IMR-90 (cell line): ENCODE measurements around the gene NLGN1. TPM values are rescaled to one million over a fixed set of nuclear protein-coding genes. Genes with fewer than 3 reads are reported as not detected.

ENCODE experiments used
- ATAC-seq: fragments of 200-7000 bp; cut with Tn5 transposase; 2 replicates; pipeline ENCODE4 v1.9.1; 2020; ENCODE audit warnings: low read depth, mild to moderate bottlenecking, moderate library complexity
- BruUV-seq: library from RNA; stranded (reverse); fragments of 400-500 nt; replicated peaks from 2 replicates; lab custom pipeline; 2021; lab: Mats Ljungman, UMichigan
- CTCF ChIA-PET: fragments of 300-600 bp; formaldehyde crosslinking; extraction: SDS; loops from one replicate; lab custom pipeline; 2021; ENCODE audit warnings: antibody characterized with exemption; lab: Yijun Ruan, JAX
- POLR2A ChIA-PET: fragments of 300-600 bp; sonication (Branson Sonifier 250); formaldehyde crosslinking; loops from one replicate; lab custom pipeline; 2022; ENCODE audit warnings: antibody characterized with exemption; ENCODE audit not compliant: unreplicated experiment; lab: Charles Lee
- DNase-seq: peaks from one replicate; pipeline ENCODE4 v3.0.0; 2013
- H2AFZ ChIP-seq: replicated peaks from 2 replicates; pipeline ENCODE3; 2013; ENCODE audit warnings: low read length, mild to moderate bottlenecking; ENCODE audit not compliant: poor library complexity
- H2AK5ac ChIP-seq: 2 replicates; pipeline ENCODE4 v1.6.1; 2013; ENCODE audit warnings: low read depth, low read length, inconsistent platforms
- H2AK9ac ChIP-seq: replicated peaks from 2 replicates; pipeline ENCODE3; 2013; ENCODE audit warnings: mild to moderate bottlenecking, low read depth, low read length, moderate library complexity; ENCODE audit not compliant: poor library complexity
- H2BK120ac ChIP-seq: 2 replicates; pipeline ENCODE4 v1.6.1; 2013; ENCODE audit warnings: low read depth, low read length, inconsistent platforms
- H2BK15ac ChIP-seq: 3 replicates; pipeline ENCODE4 v1.6.1; 2013; ENCODE audit warnings: low read depth, low read length, inconsistent platforms
- H2BK20ac ChIP-seq: 2 replicates; pipeline ENCODE4 v1.6.1; 2013; ENCODE audit warnings: low read depth, mild to moderate bottlenecking, inconsistent platforms, low read length, moderate library complexity
- H2BK5ac ChIP-seq: 2 replicates; pipeline ENCODE4 v1.6.1; 2013; ENCODE audit warnings: mild to moderate bottlenecking, low read depth, low read length, inconsistent platforms; ENCODE audit not compliant: poor library complexity, severe bottlenecking
- H3K14ac ChIP-seq: replicated peaks from 2 replicates; pipeline ENCODE4 v1.6.1; 2013; ENCODE audit warnings: low read depth, low read length, inconsistent platforms
- H3K18ac ChIP-seq: 2 replicates; pipeline ENCODE4 v1.6.1; 2013; ENCODE audit warnings: low read depth, low read length, control low read depth
- H3K23ac ChIP-seq: 2 replicates; pipeline ENCODE4 v1.6.1; 2013; ENCODE audit warnings: low read depth, low read length, inconsistent platforms
- H3K27ac ChIP-seq: 2 replicates; pipeline ENCODE4 v1.5.1; 2013; ENCODE audit warnings: mild to moderate bottlenecking, control low read depth, low read length; ENCODE audit not compliant: insufficient read depth
- H3K27me3 ChIP-seq: 2 replicates; pipeline ENCODE4 v1.6.1; 2013; ENCODE audit warnings: low read length; ENCODE audit not compliant: control insufficient read depth, insufficient read depth
- H3K36me3 ChIP-seq: 2 replicates; pipeline ENCODE4 v1.6.1; 2013; ENCODE audit warnings: low read length, mixed read lengths; ENCODE audit not compliant: control insufficient read depth, insufficient read depth
- H3K4ac ChIP-seq: 2 replicates; pipeline ENCODE4 v1.6.1; 2013; ENCODE audit warnings: low read depth, low read length, inconsistent platforms
- H3K4me1 ChIP-seq: 2 replicates; pipeline ENCODE4 v1.6.1; 2013; ENCODE audit warnings: low read length, mixed read lengths; ENCODE audit not compliant: control insufficient read depth, insufficient read depth
- H3K4me2 ChIP-seq: 2 replicates; pipeline ENCODE4 v1.6.1; 2013; ENCODE audit warnings: low read depth, mild to moderate bottlenecking, control low read depth, low read length, moderate library complexity
- H3K4me3 ChIP-seq: 2 replicates; pipeline ENCODE4 v1.5.1; 2013; ENCODE audit warnings: low read depth, mild to moderate bottlenecking, control low read depth, low read length, moderate library complexity; ENCODE audit not compliant: insufficient read depth
- H3K56ac ChIP-seq: 2 replicates; pipeline ENCODE4 v1.6.1; 2013; ENCODE audit warnings: low read length, inconsistent platforms; ENCODE audit not compliant: insufficient read depth; ENCODE audit errors: extremely low read depth
- H3K79me1 ChIP-seq, 2 experiments: 2 replicates each; pipeline ENCODE4 v1.6.1; 2013; ENCODE audit warnings: low read length in 2 of 2, inconsistent platforms in 1 of 2, low read depth in 1 of 2
- H3K9ac ChIP-seq: 2 replicates; pipeline ENCODE4 v1.6.1; 2013; ENCODE audit warnings: low read depth, low read length, control low read depth
- H3K9me1 ChIP-seq: 2 replicates; pipeline ENCODE4 v1.6.1; 2013; ENCODE audit warnings: low read length, inconsistent platforms; ENCODE audit not compliant: insufficient read depth
- H3K9me3 ChIP-seq: 2 replicates; pipeline ENCODE4 v1.6.1; 2013; ENCODE audit warnings: low read length; ENCODE audit not compliant: control insufficient read depth, insufficient read depth
- H4K20me1 ChIP-seq: 2 replicates; pipeline ENCODE4 v1.6.1; 2013; ENCODE audit warnings: low read length, inconsistent platforms; ENCODE audit not compliant: insufficient read depth
- H4K5ac ChIP-seq: 2 replicates; pipeline ENCODE4 v1.6.1; 2013; ENCODE audit warnings: mild to moderate bottlenecking, low read depth, low read length, control low read depth
- H4K8ac ChIP-seq, 2 experiments: 2 replicates each; pipeline ENCODE4 v1.6.1; 2013; ENCODE audit warnings: low read depth in 2 of 2, low read length in 2 of 2, control low read depth in 1 of 2, inconsistent platforms in 1 of 2
- H4K91ac ChIP-seq: 2 replicates; pipeline ENCODE4 v1.6.1; 2013; ENCODE audit warnings: low read depth, low read length, inconsistent platforms; ENCODE audit not compliant: insufficient read depth
- BHLHE40 ChIP-seq: fragments of 150-350 bp; IDR thresholded peaks from 2 replicates; pipeline ENCODE4 v1.6.1; 2016; ENCODE audit warnings: mild to moderate bottlenecking, low read depth, low read length
- CEBPB ChIP-seq: IDR thresholded peaks from 2 replicates; pipeline ENCODE4 v1.6.1; 2012; ENCODE audit warnings: low read depth, low read length, improper control_type of control experiment
- CHD1 ChIP-seq: IDR thresholded peaks from 2 replicates; pipeline ENCODE4 v1.6.1; 2012; ENCODE audit warnings: low read depth, low read length, improper control_type of control experiment
- CTCF ChIP-seq: conservative IDR thresholded peaks from 2 replicates; pipeline ENCODE4 v1.5.1; 2012; ENCODE audit warnings: mild to moderate bottlenecking, low read depth, low read length, improper control_type of control experiment
- ELK1 ChIP-seq: fragments of 150-350 bp; IDR thresholded peaks from 2 replicates; pipeline ENCODE4 v1.6.1; 2016; ENCODE audit warnings: low read depth, mild to moderate bottlenecking, low read length, moderate library complexity, borderline replicate concordance
- FOS ChIP-seq: fragments of 150-350 bp; IDR thresholded peaks from 2 replicates; pipeline ENCODE4 v1.6.1; 2016; ENCODE audit warnings: low read depth, low read length
- MAZ ChIP-seq: IDR thresholded peaks from 2 replicates; pipeline ENCODE4 v1.6.1; 2012; ENCODE audit warnings: low read depth, mild to moderate bottlenecking, low read length, improper control_type of control experiment, moderate library complexity, borderline replicate concordance
- RAD21 ChIP-seq: IDR thresholded peaks from 2 replicates; pipeline ENCODE4 v1.6.1; 2012; ENCODE audit warnings: low read length, improper control_type of control experiment
- RCOR1 ChIP-seq: IDR thresholded peaks from 2 replicates; pipeline ENCODE4 v1.6.1; 2012; ENCODE audit warnings: mild to moderate bottlenecking, low read length, improper control_type of control experiment; ENCODE audit not compliant: insufficient replicate concordance
- SMC3 ChIP-seq: fragments of 150-350 bp; IDR thresholded peaks from 2 replicates; pipeline ENCODE4 v1.6.1; 2016; ENCODE audit warnings: low read depth, mild to moderate bottlenecking, antibody characterized with exemption, low read length, moderate library complexity
- WGBS, 2 experiments: methylation state at CpG; one replicate each; pipeline versions ENCODE4 v1.1.5 to v1.1.7; 2013; ENCODE audit warnings: missing lambda C conversion rate in 2 of 2; ENCODE audit not compliant: insufficient read length in 1 of 2; ENCODE audit errors: extremely low coverage in 2 of 2; 5-methylcytosine and 5-hydroxymethylcytosine counted together
- dilution Hi-C: fragments of 300-500 bp; cut with HindIII; formaldehyde crosslinking; loops from one replicate; pipeline ENCODE4 v1.14.3; 2018; ENCODE audit warnings: low sequenced_read_pairs; ENCODE audit not compliant: unreplicated experiment
- in situ Hi-C: fragments of 300-500 bp; cut with MboI; formaldehyde crosslinking; loops from 3 replicates; pipeline ENCODE4 v1.14.3; 2019; ENCODE audit warnings: low sequenced_read_pairs, inconsistent platforms, mixed read lengths
- intact Hi-C: fragments of 100-400 bp; cut with micrococcal nuclease; formaldehyde crosslinking; loops from 2 replicates; pipeline ENCODE4 v1.10.0; 2022
- polyA plus RNA-seq, 3 experiments: library from polyadenylated mRNA; depleted of rRNA; stranded (reverse); fragments of >200 nt; gene quantifications; 2 replicates each; pipeline ENCODE4 v1.2.3, GENCODE V29; 2012; ENCODE audit warnings: low replicate concordance in 1 of 3
- total RNA-seq: library from RNA; depleted of rRNA; stranded (reverse); fragments of >200 nt; gene quantifications from 2 replicates; pipeline ENCODE4 v1.2.3, GENCODE V29; 2012

Gene NLGN1
- total and polyA plus RNA-seq, 2 of the 4 experiments (the other 2 are of a cell fraction) = 1.8 to 12.5 TPM

GRCh38 chr3:173993299-173993698 is 595.8 kb downstream of the NLGN1 start:
- Histone ChIP-seq H3K9me1 (no peaks in the 10 kb centered on the region), H2BK15ac (no peak overlapping the region), H3K4me3 (no peak overlapping the region), H3K18ac (no peak overlapping the region), H4K8ac (no peak overlapping the region), H3K27ac (no peak overlapping the region), H3K9me3 (no peaks in the 10 kb centered on the region), H2BK120ac (no peak overlapping the region; the same call in 1 of the 2 replicates), H2BK5ac (no peak overlapping the region), H2AFZ (no peak overlapping the region), H2BK20ac (no peak overlapping the region), H3K56ac (no peak overlapping the region), H3K4ac (no peak overlapping the region), H3K14ac (0 out of 2 replicates have a peak overlapping the region, but pooled peaks have one; percentile 7), H3K23ac (no peak overlapping the region), H3K27me3 (no peaks in the 10 kb centered on the region), H3K4me1 (peaks cover 4% of the 10 kb centered on the region; the same call in 1 of the 2 replicates), H4K5ac (no peak overlapping the region), H2AK9ac (no peak overlapping the region), H4K20me1 (no peaks in the 10 kb centered on the region), H4K91ac (no peak overlapping the region), H3K36me3 (no peaks in the 10 kb centered on the region), H3K4me2 (no peak overlapping the region), H2AK5ac (no peak overlapping the region), H3K79me1 (no peaks in the 10 kb centered on the region), H3K9ac (no peak overlapping the region)
- ATAC-seq (peak; percentile 88), DNase-seq (peak; percentile 58)
- CTCF ChIA-PET = interaction anchor here (0.6 to 1.0 kb wide), 2 partner anchors 10 to 1101 kb away, joined by 3 read pairs; no protein-coding TSS in a partner anchor
- intact Hi-C loops = loop anchor here (5.0 kb wide), 1 partner anchor 261 kb away; no protein-coding TSS in a partner anchor
- POLR2A ChIA-PET = interaction anchor here (0.6 kb wide), 1 partner anchor 248 kb away, joined by 3 read pairs; no protein-coding TSS in a partner anchor
- TF ChIP-seq MAZ = no peak
- no peak for TF ChIP-seq CEBPB
- no peak for TF ChIP-seq CHD1
- no peak for TF ChIP-seq ELK1
- TF ChIP-seq RCOR1 = no peak
- TF ChIP-seq BHLHE40 = no peak
- peak; percentile 19; the same call in 1 of the 2 replicates for TF ChIP-seq SMC3
- TF ChIP-seq CTCF = peak; percentile 47
- TF ChIP-seq FOS = no peak
- peak; percentile 48 for TF ChIP-seq RAD21
- in situ Hi-C loops = no loop called here
- no CpG with 5 or more reads among the region's 1 CpG for WGBS, 2 experiments
- dilution Hi-C loops = no loop called here
- BruUV-seq = no TSS peak
